ENCODE measurements around the gene EDA2R. TPM values are rescaled to one million over a fixed set of nuclear protein-coding genes. Genes with fewer than 3 reads are reported as not detected.

EDA2R gene
- total and polyA plus RNA-seq, 2 of the 4 experiments (the other 2 are of a cell fraction), result 14.7 to 23.8 TPM

DNA sequence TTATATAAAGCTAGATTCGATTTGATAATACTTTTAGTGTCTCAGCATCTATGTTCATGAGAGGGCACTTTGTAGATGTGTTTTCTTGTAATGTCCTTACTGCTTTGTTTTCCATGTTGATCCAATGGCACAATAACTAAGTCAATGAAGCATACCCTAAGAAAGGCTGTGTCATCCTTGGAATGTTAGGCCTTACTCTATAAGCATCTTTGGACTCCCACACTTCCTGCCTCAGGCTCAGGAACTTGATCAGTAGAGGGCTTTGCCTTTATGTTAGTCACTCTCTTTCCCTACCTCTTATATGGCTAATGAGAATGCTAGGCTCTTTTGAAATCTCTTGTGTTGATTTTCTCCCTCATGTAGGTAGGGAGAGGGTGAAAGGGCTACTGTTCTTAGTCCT, 33.2 kb upstream of the EDA2R start:
- H2BK5ac ChIP-seq (ENCODE audit: low read depth, low read length, poor library complexity, severe bottlenecking), result no peak overlapping the region
- H3K79me1 ChIP-seq (ENCODE audit: low read depth in 1 of 2, low read length in 2 of 2), result no peaks in the 10 kb centered on the region
- H3K14ac ChIP-seq (replicated peaks; ENCODE audit: low read depth, low read length), result no peak overlapping the region
- no peak overlapping the region for H3K4me2 ChIP-seq (ENCODE audit: low read depth, low read length)
- no peak overlapping the region for H2BK15ac ChIP-seq (ENCODE audit: low read depth, low read length)
- H3K23ac ChIP-seq (ENCODE audit: low read depth, low read length), result no peak overlapping the region
- H3K9me3 ChIP-seq (ENCODE audit: control insufficient read depth, insufficient read depth, low read length), result no peaks in the 10 kb centered on the region
- H3K56ac ChIP-seq (ENCODE audit: extremely low read depth, insufficient read depth, low read length), result no peak overlapping the region
- H2BK120ac ChIP-seq (ENCODE audit: low read depth, low read length), result no peak overlapping the region
- H4K91ac ChIP-seq (ENCODE audit: insufficient read depth, low read depth, low read length), result no peak overlapping the region
- no peaks in the 10 kb centered on the region for H3K36me3 ChIP-seq (ENCODE audit: control insufficient read depth, insufficient read depth, low read length)
- H4K8ac ChIP-seq (ENCODE audit: low read depth in 2 of 2, low read length in 2 of 2), result no peak overlapping the region
- in situ Hi-C loops (cut with MboI; ENCODE audit: low sequenced_read_pairs), result no loop called here
- no peak overlapping the region for H3K4ac ChIP-seq (ENCODE audit: low read depth, low read length)
- no TSS peak for BruUV-seq (replicated peaks)
- no peak overlapping the region for H2AK5ac ChIP-seq (ENCODE audit: low read depth, low read length)
- H3K27me3 ChIP-seq (ENCODE audit: control insufficient read depth, insufficient read depth, low read length), result no peaks in the 10 kb centered on the region
- dilution Hi-C loops (cut with HindIII; ENCODE audit: low sequenced_read_pairs, unreplicated experiment), result no loop called here
- TF ChIP-seq POLR2A (IDR thresholded peaks at IDR 0.05; ENCODE audit: low read depth, low read length), result no peak
- TF ChIP-seq NFE2L2 (IDR thresholded peaks at IDR 0.05; ENCODE audit: low read depth, low read length), result no peak
- no peak for TF ChIP-seq BHLHE40 (IDR thresholded peaks at IDR 0.05; ENCODE audit: low read depth, low read length)
- no peak for TF ChIP-seq RFX5 (IDR thresholded peaks at IDR 0.05; ENCODE audit: low read depth, low read length)
- TF ChIP-seq RCOR1 (IDR thresholded peaks at IDR 0.05; ENCODE audit: insufficient replicate concordance, low read length), result no peak
- no peaks in the 10 kb centered on the region for H3K9me1 ChIP-seq (ENCODE audit: insufficient read depth, low read length)
- no peak overlapping the region for H3K27ac ChIP-seq (ENCODE audit: insufficient read depth, low read length)
- no peak overlapping the region for H2AK9ac ChIP-seq (replicated peaks; ENCODE audit: low read depth, low read length, poor library complexity)
- H4K20me1 ChIP-seq (ENCODE audit: insufficient read depth, low read length), result no peaks in the 10 kb centered on the region
- POLR2A ChIA-PET (ENCODE audit: unreplicated experiment), result no interaction called here
- H2BK20ac ChIP-seq (ENCODE audit: low read depth, low read length), result no peak overlapping the region
- no CpG with 5 or more reads among the region's 1 CpG for WGBS, 2 experiments (ENCODE audit: extremely low coverage in 2 of 2, insufficient read length in 1 of 2)
- no peak overlapping the region for H2AFZ ChIP-seq (replicated peaks; ENCODE audit: low read length, poor library complexity)
- H3K4me3 ChIP-seq (ENCODE audit: insufficient read depth, low read depth, low read length), result no peak overlapping the region
- no peak overlapping the region for H3K9ac ChIP-seq (ENCODE audit: low read depth, low read length)
- H4K5ac ChIP-seq (ENCODE audit: low read depth, low read length), result no peak overlapping the region
- intact Hi-C loops (cut with micrococcal nuclease), result no loop called here
- ATAC-seq (ENCODE audit: low read depth), result no peak
- peak; percentile 17 for DNase-seq
- CTCF ChIA-PET, result no interaction called here
- H3K4me1 ChIP-seq (ENCODE audit: control insufficient read depth, insufficient read depth, low read length), result no peaks in the 10 kb centered on the region
- no peak overlapping the region for H3K18ac ChIP-seq (ENCODE audit: low read depth, low read length)
